Measurements from ENCODE around the gene KIDINS220. TPM values are rescaled to one million over a fixed set of nuclear protein-coding genes. Genes with fewer than 3 reads are reported as not detected.

The KIDINS220 gene
- total RNA-seq, 1 experiment from 2014 or later, result 20.1 TPM

DNA sequence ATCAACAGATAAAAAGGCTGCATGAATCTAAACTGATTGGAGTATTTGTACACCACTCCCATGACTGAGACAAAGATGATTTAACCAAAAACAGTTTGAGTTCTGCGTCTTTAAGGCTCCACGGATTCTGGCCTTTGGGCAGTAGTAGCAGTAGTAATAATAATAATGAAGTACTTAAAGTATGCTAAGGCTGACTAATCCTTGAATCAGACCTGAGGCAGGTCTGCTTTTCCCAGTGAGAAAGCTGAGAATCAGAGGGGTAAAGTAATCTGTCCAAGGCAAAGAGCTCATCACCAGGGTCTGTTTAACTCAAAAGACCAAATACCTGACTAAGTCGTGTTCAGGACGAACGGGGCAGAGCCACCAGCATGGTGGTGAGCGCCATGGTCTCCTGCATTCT lies 94.2 kb downstream of the KIDINS220 start:
- TF ChIP-seq YY1 (IDR thresholded peaks at IDR 0.05; ENCODE audit: extremely low read depth, insufficient replicate concordance, low read depth, low read length), result no peak
- no peak for TF ChIP-seq JUND (IDR thresholded peaks at IDR 0.05)
- TF ChIP-seq, protein P1, sequence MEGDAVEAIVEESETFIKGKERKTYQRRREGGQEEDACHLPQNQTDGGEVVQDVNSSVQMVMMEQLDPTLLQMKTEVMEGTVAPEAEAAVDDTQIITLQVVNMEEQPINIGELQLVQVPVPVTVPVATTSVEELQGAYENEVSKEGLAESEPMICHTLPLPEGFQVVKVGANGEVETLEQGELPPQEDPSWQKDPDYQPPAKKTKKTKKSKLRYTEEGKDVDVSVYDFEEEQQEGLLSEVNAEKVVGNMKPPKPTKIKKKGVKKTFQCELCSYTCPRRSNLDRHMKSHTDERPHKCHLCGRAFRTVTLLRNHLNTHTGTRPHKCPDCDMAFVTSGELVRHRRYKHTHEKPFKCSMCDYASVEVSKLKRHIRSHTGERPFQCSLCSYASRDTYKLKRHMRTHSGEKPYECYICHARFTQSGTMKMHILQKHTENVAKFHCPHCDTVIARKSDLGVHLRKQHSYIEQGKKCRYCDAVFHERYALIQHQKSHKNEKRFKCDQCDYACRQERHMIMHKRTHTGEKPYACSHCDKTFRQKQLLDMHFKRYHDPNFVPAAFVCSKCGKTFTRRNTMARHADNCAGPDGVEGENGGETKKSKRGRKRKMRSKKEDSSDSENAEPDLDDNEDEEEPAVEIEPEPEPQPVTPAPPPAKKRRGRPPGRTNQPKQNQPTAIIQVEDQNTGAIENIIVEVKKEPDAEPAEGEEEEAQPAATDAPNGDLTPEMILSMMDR (IDR thresholded peaks at IDR 0.05 in 2 of 3, conservative IDR thresholded peaks at IDR 0.05 in 1 of 3; ENCODE audit: borderline replicate concordance in 1 of 3, insufficient read depth in 1 of 3, low read depth in 2 of 3, low read length in 2 of 3), result no peak
- no peak for TF ChIP-seq SP1 (IDR thresholded peaks at IDR 0.05; ENCODE audit: low read depth)
- TF ChIP-seq CBX3 (IDR thresholded peaks at IDR 0.05; ENCODE audit: low read depth), result no peak
- no peak for TF ChIP-seq CEBPB (IDR thresholded peaks at IDR 0.05; ENCODE audit: low read depth)
- TF ChIP-seq, protein P2, sequence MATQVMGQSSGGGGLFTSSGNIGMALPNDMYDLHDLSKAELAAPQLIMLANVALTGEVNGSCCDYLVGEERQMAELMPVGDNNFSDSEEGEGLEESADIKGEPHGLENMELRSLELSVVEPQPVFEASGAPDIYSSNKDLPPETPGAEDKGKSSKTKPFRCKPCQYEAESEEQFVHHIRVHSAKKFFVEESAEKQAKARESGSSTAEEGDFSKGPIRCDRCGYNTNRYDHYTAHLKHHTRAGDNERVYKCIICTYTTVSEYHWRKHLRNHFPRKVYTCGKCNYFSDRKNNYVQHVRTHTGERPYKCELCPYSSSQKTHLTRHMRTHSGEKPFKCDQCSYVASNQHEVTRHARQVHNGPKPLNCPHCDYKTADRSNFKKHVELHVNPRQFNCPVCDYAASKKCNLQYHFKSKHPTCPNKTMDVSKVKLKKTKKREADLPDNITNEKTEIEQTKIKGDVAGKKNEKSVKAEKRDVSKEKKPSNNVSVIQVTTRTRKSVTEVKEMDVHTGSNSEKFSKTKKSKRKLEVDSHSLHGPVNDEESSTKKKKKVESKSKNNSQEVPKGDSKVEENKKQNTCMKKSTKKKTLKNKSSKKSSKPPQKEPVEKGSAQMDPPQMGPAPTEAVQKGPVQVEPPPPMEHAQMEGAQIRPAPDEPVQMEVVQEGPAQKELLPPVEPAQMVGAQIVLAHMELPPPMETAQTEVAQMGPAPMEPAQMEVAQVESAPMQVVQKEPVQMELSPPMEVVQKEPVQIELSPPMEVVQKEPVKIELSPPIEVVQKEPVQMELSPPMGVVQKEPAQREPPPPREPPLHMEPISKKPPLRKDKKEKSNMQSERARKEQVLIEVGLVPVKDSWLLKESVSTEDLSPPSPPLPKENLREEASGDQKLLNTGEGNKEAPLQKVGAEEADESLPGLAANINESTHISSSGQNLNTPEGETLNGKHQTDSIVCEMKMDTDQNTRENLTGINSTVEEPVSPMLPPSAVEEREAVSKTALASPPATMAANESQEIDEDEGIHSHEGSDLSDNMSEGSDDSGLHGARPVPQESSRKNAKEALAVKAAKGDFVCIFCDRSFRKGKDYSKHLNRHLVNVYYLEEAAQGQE (IDR thresholded peaks at IDR 0.05; ENCODE audit: low read depth), result no peak
- TF ChIP-seq RAD21 (IDR thresholded peaks at IDR 0.05; ENCODE audit: low read depth), result no peak
- TF ChIP-seq SRF (IDR thresholded peaks at IDR 0.05; ENCODE audit: low read depth), result no peak
- no peak for TF ChIP-seq EZH2 (IDR thresholded peaks at IDR 0.05)
- no peak for TF ChIP-seq EGR1 (IDR thresholded peaks at IDR 0.05; ENCODE audit: low read depth)
- no peak for TF ChIP-seq ZFX (IDR thresholded peaks at IDR 0.05)
- TF ChIP-seq, protein P3, sequence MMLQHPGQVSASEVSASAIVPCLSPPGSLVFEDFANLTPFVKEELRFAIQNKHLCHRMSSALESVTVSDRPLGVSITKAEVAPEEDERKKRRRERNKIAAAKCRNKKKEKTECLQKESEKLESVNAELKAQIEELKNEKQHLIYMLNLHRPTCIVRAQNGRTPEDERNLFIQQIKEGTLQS (IDR thresholded peaks at IDR 0.05), result no peak
- no peak for TF ChIP-seq POLR2AphosphoS5 (IDR thresholded peaks at IDR 0.05; ENCODE audit: low read depth, low read length)
- no peak for TF ChIP-seq ZNF274 (IDR thresholded peaks at IDR 0.05; ENCODE audit: low read depth, low read length)
- TF ChIP-seq SIN3A (IDR thresholded peaks at IDR 0.05; ENCODE audit: low read depth), result no peak
- TF ChIP-seq POLR2A (IDR thresholded peaks at IDR 0.05; ENCODE audit: borderline replicate concordance, extremely low read depth, insufficient read depth, insufficient read length), result no peak
- no peak for TF ChIP-seq TCF7L2 (IDR thresholded peaks at IDR 0.05; ENCODE audit: borderline replicate concordance, extremely low read depth, insufficient read depth, insufficient read length)
- Histone ChIP-seq H3K36me3 (ENCODE audit: control insufficient read depth in 1 of 2, insufficient read depth in 2 of 2, low read length in 2 of 2) (no peaks in the 10 kb centered on the region), H4K20me1 (ENCODE audit: insufficient read depth) (no peaks in the 10 kb centered on the region), H3K9me2 (ENCODE audit: insufficient read depth) (no peaks in the 10 kb centered on the region), H3K4me3 (replicated peaks in 1 of 2; ENCODE audit: low read depth in 1 of 2, low read length in 2 of 2) (no peak overlapping the region), H3K9me3 (ENCODE audit: control insufficient read depth in 1 of 2, insufficient read depth in 1 of 2, low read depth in 1 of 2, low read length in 2 of 2) (no peaks in the 10 kb centered on the region), H3K79me2 (ENCODE audit: insufficient read depth, low read length) (no peaks in the 10 kb centered on the region), H3K4me1 (ENCODE audit: control insufficient read depth in 1 of 2, insufficient read depth in 2 of 2, low read length in 2 of 2) (no peaks in the 10 kb centered on the region), H3K4me2 (ENCODE audit: low read length) (no peak overlapping the region), H3K27me3 (ENCODE audit: insufficient read depth, low read length) (no peaks in the 10 kb centered on the region), H2AFZ (ENCODE audit: low read depth, low read length, poor library complexity, severe bottlenecking) (no peak overlapping the region), H3K9ac (ENCODE audit: low read length) (no peak overlapping the region), H3K27ac (ENCODE audit: low read depth, low read length) (no peak overlapping the region)
- ChIA-PET POLR2A (no interaction called here), RAD21 (ENCODE audit: low non-redundant PET in 1 of 2, low total read pairs in 2 of 2, uncharacterized antibody in 2 of 2, unreplicated experiment in 2 of 2) (no interaction called here), CTCF (no interaction called here)
- no peak for DNase-seq (ENCODE audit: low read depth, low spot score)
- no TSS peak for BruUV-seq (replicated peaks)
- intact Hi-C loops (cut with micrococcal nuclease), result no loop called here
- no peak for ATAC-seq
